Activated T-helper 2 cell treated with anti-CD3 and anti-CD28 coated beads, Interferon-gamma antibody, Interleukin-2, Interleukin-4, amounts not matched to agents 10 μg/mL and 5 μg/mL and 100 μg/mL, durations not matched to agents 14 hours and 24 hours and 36 hours (primary cell): ENCODE data around the gene CNTNAP2. TPM values are rescaled to one million over a fixed set of nuclear protein-coding genes. Genes with fewer than 3 reads are reported as not detected.

Experiments
- DNase-seq: peaks from one replicate; pipeline ENCODE4 v3.0.0; 2021; ENCODE audit warnings: low spot score
- H3K27ac Mint-ChIP-seq: one replicate; pipeline ENCODE4 v1.8.0; 2021; ENCODE audit warnings: mixed read lengths
- H3K27me3 Mint-ChIP-seq: one replicate; pipeline ENCODE4 v1.8.0; 2021; ENCODE audit warnings: low read depth, mixed read lengths
- H3K36me3 Mint-ChIP-seq: one replicate; pipeline ENCODE4 v1.8.0; 2021; ENCODE audit warnings: low read depth, mixed read lengths
- H3K4me1 Mint-ChIP-seq: one replicate; pipeline ENCODE4 v1.8.0; 2021; ENCODE audit warnings: low read depth, mixed read lengths
- H3K4me3 Mint-ChIP-seq: one replicate; pipeline ENCODE4 v1.8.0; 2021; ENCODE audit warnings: low read depth, mild to moderate bottlenecking, moderate library complexity, mixed read lengths
- H3K9me3 Mint-ChIP-seq: one replicate; pipeline ENCODE4 v1.8.0; 2021; ENCODE audit warnings: mixed read lengths
- intact Hi-C: fragments of 100-400 bp; cut with micrococcal nuclease; formaldehyde crosslinking; loops from one replicate; pipeline ENCODE4 v1.15.1; 2023
- total RNA-seq: library from RNA; stranded (reverse); gene quantifications from 2 replicates; pipeline ENCODE4 v1.2.3, GENCODE V29; 2022

The CNTNAP2 gene
- total RNA-seq, 1 donor from 2014 or later = not detected

DNA sequence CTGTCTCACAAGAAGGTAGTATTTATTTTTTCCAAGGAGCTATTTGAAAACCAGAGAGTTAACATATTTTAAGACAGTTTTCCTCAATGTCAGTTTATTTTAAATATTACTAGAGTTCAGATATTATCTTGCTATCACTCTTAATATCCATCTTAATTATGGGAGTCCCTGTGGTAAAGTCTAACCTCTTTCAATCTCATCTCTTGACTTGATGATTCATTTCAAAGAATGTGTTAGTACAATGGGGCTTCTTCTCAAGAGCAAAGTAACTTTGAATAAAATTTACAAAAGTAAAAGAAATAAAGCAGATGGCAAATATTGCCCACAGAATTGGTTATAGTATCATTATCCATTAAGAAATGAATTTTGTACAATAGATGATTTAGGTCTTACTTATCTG is 1742.9 kb downstream of the CNTNAP2 start:
- no peak overlapping the region for H3K27ac Mint-ChIP-seq
- DNase-seq = no peak
- H3K27me3 Mint-ChIP-seq = no peaks in the 10 kb centered on the region
- H3K36me3 Mint-ChIP-seq = no peaks in the 10 kb centered on the region
- intact Hi-C loops = no loop called here
- H3K9me3 Mint-ChIP-seq = peaks cover 13% of the 10 kb centered on the region
- H3K4me3 Mint-ChIP-seq = no peak overlapping the region
- no peaks in the 10 kb centered on the region for H3K4me1 Mint-ChIP-seq

DNA sequence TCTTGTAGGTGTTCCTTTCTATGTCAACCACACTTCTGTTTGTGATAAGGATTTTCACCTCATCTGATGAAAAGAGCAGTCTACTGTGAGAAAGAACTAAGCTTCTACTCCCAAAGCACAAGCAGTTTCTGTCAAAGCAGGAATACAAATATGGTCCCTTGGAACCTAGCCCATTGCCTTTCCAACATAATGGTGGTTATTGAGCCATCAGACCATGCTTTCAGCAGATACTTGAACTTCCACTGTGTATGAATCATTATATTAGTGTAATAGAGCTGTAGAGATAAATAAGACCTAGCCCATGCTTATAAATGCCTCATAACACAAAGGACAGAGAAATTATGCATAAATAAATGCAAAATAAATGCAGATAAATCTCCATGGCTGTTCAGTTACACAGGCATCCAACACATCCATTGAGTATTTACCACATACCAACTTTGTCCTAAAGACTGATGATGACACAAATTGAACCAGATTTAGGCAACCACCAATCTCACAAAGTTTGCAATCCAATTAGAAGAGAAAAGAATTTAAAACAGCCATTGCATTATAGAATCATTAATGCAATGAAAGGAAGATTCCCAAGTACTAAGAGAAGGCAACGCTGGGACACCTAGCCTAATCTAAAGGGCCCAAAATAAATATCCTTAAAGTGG is 1744.6 kb downstream of the CNTNAP2 start:
- intact Hi-C loops = no loop called here
- no peaks in the 10 kb centered on the region for H3K4me1 Mint-ChIP-seq

DNA sequence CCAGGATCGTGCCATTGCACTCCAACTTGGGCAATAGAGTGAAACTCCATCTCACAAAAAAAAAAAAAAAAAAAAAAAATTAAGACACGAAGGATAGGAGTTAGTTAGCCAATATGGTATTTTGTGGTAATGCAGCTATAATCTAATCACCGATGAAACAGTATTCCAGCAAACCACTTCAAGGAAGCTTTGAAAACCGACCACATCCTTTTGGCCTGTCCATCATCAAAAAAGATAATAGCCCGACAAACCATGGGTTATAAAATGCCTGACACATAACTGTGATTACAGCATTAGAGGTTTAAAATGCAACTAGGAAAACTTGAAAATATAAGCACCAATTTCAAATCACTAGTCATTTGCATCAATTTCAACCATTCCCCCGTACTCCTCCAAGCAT is 1745.3 kb downstream of the CNTNAP2 start:
- H3K27ac Mint-ChIP-seq = no peak overlapping the region
- H3K36me3 Mint-ChIP-seq = no peaks in the 10 kb centered on the region
- no peak overlapping the region for H3K4me3 Mint-ChIP-seq
- DNase-seq = no peak
- H3K27me3 Mint-ChIP-seq = no peaks in the 10 kb centered on the region
- no peaks in the 10 kb centered on the region for H3K4me1 Mint-ChIP-seq
- intact Hi-C loops = no loop called here
- H3K9me3 Mint-ChIP-seq = peaks cover 20% of the 10 kb centered on the region

More for the DNA sequence above, 1744.6 kb downstream of the CNTNAP2 start:
- DNase-seq = no peak
- Mint-ChIP-seq H3K36me3 (no peaks in the 10 kb centered on the region), H3K27ac (no peak overlapping the region), H3K4me3 (no peak overlapping the region), H3K27me3 (no peaks in the 10 kb centered on the region), H3K9me3 (peaks cover 16% of the 10 kb centered on the region)

DNA sequence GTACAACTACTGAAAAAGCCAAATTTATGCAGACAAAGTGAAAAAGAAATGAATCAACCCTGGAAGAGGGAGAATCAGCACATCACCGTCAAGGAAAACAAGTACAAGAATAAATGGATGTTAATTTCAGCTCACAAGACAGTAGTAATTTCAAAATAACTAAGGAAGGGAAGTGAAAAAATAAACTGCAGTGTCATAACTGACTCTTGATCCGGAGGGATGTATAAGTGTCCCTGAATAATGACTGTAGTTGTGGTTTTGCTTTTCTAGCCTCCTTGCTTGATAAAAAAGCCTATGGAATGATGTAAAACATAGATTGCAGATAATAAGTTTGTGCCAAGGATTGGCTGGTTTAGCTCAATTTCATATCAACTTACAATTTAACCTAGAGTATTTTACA is 1752.9 kb downstream of the CNTNAP2 start:
- Mint-ChIP-seq H3K4me3 (no peak overlapping the region), H3K9me3 (peaks cover 16% of the 10 kb centered on the region), H3K36me3 (no peaks in the 10 kb centered on the region), H3K4me1 (no peaks in the 10 kb centered on the region), H3K27me3 (no peaks in the 10 kb centered on the region), H3K27ac (no peak overlapping the region)
- DNase-seq = no peak
- intact Hi-C loops = no loop called here

DNA sequence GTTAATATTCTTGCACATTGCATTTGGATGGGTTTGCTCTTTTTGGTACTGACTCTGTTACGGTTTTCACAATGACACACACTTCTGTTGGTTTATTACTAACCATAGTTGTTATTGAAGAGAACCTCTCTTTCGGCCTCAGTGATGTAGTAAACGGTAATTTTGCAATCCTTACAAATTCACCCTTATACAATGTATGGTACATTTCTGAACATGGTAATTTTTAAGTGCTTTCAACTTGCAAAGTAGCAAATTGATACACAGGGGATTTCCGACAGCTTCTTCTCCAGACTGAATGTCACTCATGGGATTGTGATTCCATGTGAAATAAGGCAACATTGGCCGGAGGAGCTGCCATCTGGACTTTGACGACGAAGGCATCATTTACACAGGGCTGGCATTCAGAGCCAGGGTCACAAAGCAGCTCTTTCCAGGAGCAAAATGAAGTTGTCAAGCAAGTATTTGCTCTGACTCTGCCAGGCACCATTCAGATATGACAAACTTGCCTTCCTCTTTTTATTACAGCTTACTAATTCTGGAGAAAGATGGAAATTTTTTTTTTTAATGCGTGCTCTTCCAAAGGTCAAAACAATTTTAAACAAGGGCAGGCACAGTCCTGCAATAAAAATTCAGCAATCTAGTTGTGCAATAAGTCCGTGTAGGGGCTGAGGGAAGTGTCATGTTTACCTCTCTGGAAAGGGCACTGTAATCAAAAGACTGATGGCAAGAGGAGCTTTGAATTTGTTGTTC is 1762.5 kb downstream of the CNTNAP2 start:
- Mint-ChIP-seq H3K9me3 (no peaks in the 10 kb centered on the region), H3K27me3 (no peaks in the 10 kb centered on the region), H3K27ac (no peak overlapping the region), H3K36me3 (no peaks in the 10 kb centered on the region), H3K4me1 (no peaks in the 10 kb centered on the region), H3K4me3 (no peak overlapping the region)
- intact Hi-C loops = no loop called here
- DNase-seq = no peak

DNA sequence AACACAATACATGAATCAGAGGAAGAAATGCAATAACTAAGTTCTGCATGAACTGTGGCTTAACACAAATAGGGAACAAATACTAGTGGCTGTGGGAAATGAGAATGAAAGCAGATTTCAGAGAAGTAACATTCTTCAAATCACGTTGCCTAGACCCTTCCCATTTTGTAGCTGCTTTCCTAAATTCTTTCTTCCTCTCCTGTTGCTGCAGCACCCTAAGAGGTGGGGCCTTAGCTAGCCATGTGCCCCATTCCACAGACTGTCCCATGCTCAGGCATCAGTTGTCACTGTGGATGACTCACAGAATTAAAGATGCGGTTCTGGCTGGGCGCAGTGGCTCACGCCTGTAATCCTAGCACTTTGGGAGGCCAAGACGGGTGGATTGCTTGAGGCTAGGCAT is 1769.3 kb downstream of the CNTNAP2 start:
- Mint-ChIP-seq H3K27ac (no peak overlapping the region), H3K9me3 (no peaks in the 10 kb centered on the region), H3K4me3 (no peak overlapping the region), H3K36me3 (no peaks in the 10 kb centered on the region), H3K4me1 (no peaks in the 10 kb centered on the region), H3K27me3 (no peaks in the 10 kb centered on the region)
- intact Hi-C loops = no loop called here
- DNase-seq = no peak

GRCh38 chr7:147894271-147894670 is 1777.7 kb downstream of the CNTNAP2 start:
- H3K36me3 Mint-ChIP-seq = no peaks in the 10 kb centered on the region
- DNase-seq = no peak
- no peaks in the 10 kb centered on the region for H3K9me3 Mint-ChIP-seq
- H3K27ac Mint-ChIP-seq = no peak overlapping the region
- H3K4me3 Mint-ChIP-seq = no peak overlapping the region
- H3K27me3 Mint-ChIP-seq = no peaks in the 10 kb centered on the region
- H3K4me1 Mint-ChIP-seq = no peaks in the 10 kb centered on the region
- intact Hi-C loops = no loop called here

DNA sequence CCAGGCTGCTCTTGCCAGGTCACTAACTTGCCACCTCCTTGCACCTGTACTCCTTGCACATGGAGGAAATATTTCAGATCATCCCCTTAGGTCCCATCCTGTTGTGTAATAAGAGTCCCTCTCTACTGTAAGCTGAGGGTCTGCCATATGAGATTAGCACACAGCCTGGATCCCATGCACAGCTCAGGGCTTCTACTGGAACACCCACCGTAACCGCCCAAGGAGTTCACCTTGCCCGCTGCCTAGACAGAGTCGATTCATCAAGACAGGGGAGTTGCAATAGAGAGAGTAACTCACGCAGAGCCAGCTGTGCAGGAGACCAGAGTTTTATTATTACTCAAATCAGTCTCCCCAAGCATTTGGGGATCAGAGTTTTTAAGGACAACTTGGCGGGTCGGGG is 1779.5 kb downstream of the CNTNAP2 start:
- Mint-ChIP-seq H3K4me3 (no peak overlapping the region), H3K9me3 (no peaks in the 10 kb centered on the region), H3K36me3 (no peaks in the 10 kb centered on the region), H3K27ac (no peak overlapping the region), H3K27me3 (no peaks in the 10 kb centered on the region), H3K4me1 (no peaks in the 10 kb centered on the region)
- no peak for DNase-seq
- intact Hi-C loops = no loop called here

GRCh38 chr7:147903536-147904218 is 1787.1 kb downstream of the CNTNAP2 start:
- Mint-ChIP-seq H3K36me3 (no peaks in the 10 kb centered on the region), H3K27ac (no peak overlapping the region), H3K4me3 (no peak overlapping the region), H3K9me3 (no peaks in the 10 kb centered on the region), H3K27me3 (no peaks in the 10 kb centered on the region), H3K4me1 (no peaks in the 10 kb centered on the region)
- intact Hi-C loops = no loop called here
- no peak for DNase-seq

- H3K27me3 Mint-ChIP-seq = no peaks in the 10 kb centered on the region
Measured at GRCh38 chr7:147904219-147904576, 1787.6 kb downstream of the CNTNAP2 start.

DNA sequence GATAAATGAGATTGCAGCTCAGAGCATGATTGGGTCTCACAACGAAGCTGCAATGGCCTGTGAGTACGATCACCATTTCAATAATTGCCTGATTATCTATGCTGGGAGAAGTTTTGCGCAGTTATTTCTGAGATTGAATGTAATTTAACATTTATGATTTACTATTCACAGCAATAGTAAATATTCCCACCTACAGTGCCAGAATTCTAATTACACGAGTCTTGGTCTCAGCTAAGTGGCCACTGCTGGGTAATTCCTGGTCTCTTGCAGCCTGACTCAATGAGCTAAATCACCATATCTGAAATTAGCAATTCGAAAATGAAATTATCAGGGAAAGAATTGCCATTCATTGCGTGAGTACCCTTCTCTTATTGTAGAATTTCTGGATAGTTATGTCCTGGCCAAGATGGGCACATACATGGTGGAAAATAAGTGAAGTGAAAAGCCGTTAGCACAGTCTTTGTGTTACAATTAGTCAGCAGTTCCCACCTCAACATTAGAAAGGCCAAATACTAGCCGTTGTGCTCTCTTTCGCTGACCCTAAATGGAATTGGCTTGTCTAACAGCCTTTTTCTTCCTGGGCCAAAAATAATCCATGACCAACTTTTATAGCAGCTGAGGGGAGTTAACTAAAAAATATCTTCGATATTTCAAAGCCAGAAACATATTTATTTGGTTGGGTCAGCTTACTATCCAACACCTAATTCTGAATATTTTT is 1793.0 kb downstream of the CNTNAP2 start:
- DNase-seq = no peak
- Mint-ChIP-seq H3K36me3 (no peaks in the 10 kb centered on the region), H3K4me3 (no peak overlapping the region), H3K4me1 (no peaks in the 10 kb centered on the region), H3K27ac (no peak overlapping the region), H3K27me3 (no peaks in the 10 kb centered on the region), H3K9me3 (no peaks in the 10 kb centered on the region)
- intact Hi-C loops = no loop called here

More at GRCh38 chr7:147904219-147904576, 1787.6 kb downstream of the CNTNAP2 start:
- no peaks in the 10 kb centered on the region for H3K9me3 Mint-ChIP-seq
- H3K4me3 Mint-ChIP-seq = no peak overlapping the region
- no peak for DNase-seq
- H3K36me3 Mint-ChIP-seq = no peaks in the 10 kb centered on the region
- intact Hi-C loops = no loop called here
- H3K4me1 Mint-ChIP-seq = no peaks in the 10 kb centered on the region
- H3K27ac Mint-ChIP-seq = no peak overlapping the region

- intact Hi-C loops = no loop called here
- no peaks in the 10 kb centered on the region for H3K27me3 Mint-ChIP-seq
- no peak overlapping the region for H3K4me3 Mint-ChIP-seq
- no peak for DNase-seq
- H3K9me3 Mint-ChIP-seq = no peaks in the 10 kb centered on the region
- no peak overlapping the region for H3K27ac Mint-ChIP-seq
- H3K4me1 Mint-ChIP-seq = no peaks in the 10 kb centered on the region
- no peaks in the 10 kb centered on the region for H3K36me3 Mint-ChIP-seq
Measured at GRCh38 chr7:147911201-147911601, 1794.6 kb downstream of the CNTNAP2 start.

GRCh38 chr7:147912291-147912690 is 1795.7 kb downstream of the CNTNAP2 start:
- no peak overlapping the region for H3K27ac Mint-ChIP-seq
- no peaks in the 10 kb centered on the region for H3K4me1 Mint-ChIP-seq
- intact Hi-C loops = no loop called here
- no peaks in the 10 kb centered on the region for H3K9me3 Mint-ChIP-seq
- H3K4me3 Mint-ChIP-seq = no peak overlapping the region
- no peak for DNase-seq
- no peaks in the 10 kb centered on the region for H3K36me3 Mint-ChIP-seq
- H3K27me3 Mint-ChIP-seq = no peaks in the 10 kb centered on the region
